GM19043 (cell line): ENCODE measurements around the gene ASB15.
A peak's percentile ranks its signal among the peaks of the same experiment; 100 is the strongest.

Source experiments
- ATAC-seq: cut with Tn5 transposase; IDR thresholded peaks from one replicate; pipeline ENCODE4 v1.9.1; 2021; ENCODE audit warnings: low read depth; ENCODE audit not compliant: unreplicated experiment

The ASB15 gene

GRCh38 chr7:123594813-123595241 lies 6.8 kb upstream of the ASB15 start:
- ATAC-seq = no peak

GRCh38 chr7:123598657-123599056 lies 3.0 kb upstream of the ASB15 start:
- ATAC-seq = no peak

GRCh38 chr7:123599766-123600165 lies 1.9 kb upstream of the ASB15 start:
- no peak for ATAC-seq

- ATAC-seq = no peak
Observed at GRCh38 chr7:123600876-123601275, 745 bp upstream of the ASB15 start.

- no peak for ATAC-seq
Observed at GRCh38 chr7:123602648-123603047, 1.0 kb downstream of the ASB15 start.

- no peak for ATAC-seq
Observed at GRCh38 chr7:123604739-123605138, 3.1 kb downstream of the ASB15 start.

DNA sequence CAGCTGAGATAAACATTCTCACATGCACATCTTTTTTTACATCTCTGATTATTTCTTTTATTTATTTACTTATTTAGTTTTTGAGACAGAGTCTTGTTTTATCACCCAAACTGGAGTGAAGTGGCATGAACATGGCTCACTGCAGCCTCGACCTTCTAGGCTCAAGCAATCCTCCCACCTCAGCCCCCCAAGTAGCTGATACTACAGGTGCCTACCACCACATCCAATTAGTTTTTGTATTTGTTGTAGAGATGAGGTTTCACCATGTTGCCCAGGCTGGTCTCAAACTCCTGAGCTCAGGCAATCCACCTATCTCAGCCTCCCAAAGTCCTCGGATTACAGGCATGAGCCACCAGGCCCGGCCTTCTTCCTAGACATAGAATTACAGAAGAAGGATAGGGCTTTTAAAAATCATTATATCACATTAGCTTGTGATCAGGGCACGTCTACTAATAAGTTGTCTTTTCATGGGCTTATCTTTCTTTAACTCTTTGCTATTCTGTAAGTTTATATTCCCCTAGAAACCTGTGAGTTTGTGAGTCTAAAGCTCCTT lies 5.9 kb downstream of the ASB15 start:
- no peak for ATAC-seq

DNA sequence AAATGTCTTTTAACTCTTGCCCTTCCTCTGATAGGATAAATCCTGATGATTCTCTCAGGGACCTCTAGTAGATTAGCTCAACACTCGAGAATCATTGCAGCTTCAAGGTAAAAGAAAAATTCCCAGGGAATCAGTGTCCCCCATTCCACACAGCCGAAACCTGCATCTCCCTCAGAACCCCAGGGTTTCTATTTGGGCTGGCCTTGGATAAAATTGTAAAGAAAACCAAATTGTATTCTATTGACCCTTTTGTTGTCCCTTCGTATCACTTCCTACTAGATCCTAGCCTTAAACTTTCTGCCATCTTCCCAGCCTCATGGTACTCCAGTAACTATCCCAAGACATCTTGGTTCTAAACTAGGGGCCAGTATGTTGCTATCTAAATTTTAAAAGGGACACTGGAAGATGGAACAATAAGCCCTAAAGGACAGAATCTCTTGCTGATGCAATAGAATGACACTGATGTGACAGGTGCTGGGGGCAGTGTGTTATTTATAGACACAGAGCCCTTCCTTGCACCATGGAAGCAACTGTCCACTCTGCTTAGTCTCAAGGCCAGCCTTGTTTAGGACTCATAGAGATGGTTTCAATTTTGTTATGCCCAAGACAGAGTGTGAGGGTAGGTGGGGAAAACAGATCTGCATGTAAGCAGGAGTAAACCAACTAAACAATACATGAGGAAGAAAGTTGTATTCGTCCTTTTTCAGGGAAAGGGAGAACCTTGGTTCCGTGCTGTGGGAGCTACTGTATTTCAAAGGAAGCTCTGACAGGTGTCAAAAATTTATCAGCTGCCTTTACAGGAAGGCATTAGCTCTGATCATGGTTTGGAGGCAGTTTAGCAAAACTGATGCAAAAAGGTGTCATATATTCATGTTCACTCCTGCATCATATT lies 7.6 kb downstream of the ASB15 start:
- ATAC-seq = no peak

DNA sequence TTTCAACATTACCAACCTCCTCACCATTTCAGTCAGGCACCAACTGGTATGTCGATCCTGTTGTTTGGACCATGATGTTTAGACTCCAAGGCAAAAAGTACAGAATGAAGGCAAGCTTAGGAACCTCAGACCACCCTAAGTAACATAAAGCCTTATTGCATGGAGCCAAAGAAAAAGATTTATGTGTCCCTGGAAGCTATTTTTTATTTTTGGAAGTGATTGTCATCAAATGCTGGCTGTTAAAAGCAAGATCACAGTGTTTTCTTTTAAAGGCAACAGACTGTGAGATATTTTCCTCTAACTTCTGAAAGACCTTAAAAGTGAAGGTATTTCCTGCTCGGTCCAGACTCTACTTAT lies 8.2 kb downstream of the ASB15 start:
- ATAC-seq = no peak

GRCh38 chr7:123612024-123612423 lies 10.4 kb downstream of the ASB15 start:
- no peak for ATAC-seq

DNA sequence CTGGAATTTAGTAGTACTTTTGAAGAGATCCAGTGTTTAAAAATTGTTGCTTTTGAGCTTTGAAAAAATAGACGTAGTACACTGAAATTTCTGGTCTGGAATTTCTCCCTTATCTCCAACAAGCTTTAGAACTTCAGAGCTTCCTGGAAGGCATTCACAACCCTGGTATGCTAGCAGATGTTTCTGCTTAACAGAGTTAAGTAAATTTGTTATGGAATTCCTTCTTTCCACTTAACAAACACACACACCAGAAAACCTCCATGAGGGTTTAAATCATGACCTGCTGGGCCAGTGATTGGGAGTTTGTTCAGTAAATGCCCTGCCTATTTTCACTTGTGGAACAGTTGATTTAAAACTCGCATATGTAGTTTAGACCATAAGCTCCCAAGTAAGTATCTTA lies 13.7 kb downstream of the ASB15 start:
- no peak for ATAC-seq

DNA sequence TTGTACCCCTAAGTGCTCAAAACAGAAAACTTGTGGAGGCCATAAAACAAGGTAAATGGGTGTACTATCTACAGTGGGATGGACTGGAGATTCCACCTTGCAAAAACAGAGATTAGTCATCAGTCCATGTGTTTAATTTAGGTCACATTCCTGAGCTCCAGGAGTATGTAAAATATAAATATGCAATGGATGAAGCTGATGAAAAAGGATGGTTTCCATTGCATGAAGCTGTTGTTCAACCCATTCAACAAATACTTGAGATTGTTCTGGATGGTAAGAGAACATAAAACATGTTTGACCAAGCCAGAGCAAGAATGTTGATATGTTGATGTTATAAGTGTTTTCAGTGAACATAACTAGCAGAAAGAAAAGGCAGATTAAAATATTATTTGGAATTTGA lies 14.6 kb downstream of the ASB15 start:
- ATAC-seq = no peak

DNA sequence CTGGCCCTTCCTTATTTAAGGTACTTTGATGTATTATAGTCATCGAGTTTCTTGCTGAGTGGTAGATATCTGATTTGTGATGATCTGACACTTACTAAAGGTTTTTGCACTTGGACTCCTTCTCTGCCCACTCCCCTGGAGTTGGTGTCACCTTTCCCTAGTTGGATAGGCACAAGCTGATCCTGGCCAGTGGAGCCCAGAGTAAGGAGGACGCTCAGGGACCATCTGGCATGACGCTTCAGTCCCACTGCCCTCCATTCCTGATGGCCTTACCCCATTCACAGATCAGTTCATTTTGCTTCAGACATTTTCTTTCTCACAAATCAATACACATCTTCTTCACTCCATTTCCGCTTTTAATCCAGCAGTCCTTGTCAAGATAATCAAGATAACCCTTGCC lies 20.1 kb downstream of the ASB15 start:
- no peak for ATAC-seq

DNA sequence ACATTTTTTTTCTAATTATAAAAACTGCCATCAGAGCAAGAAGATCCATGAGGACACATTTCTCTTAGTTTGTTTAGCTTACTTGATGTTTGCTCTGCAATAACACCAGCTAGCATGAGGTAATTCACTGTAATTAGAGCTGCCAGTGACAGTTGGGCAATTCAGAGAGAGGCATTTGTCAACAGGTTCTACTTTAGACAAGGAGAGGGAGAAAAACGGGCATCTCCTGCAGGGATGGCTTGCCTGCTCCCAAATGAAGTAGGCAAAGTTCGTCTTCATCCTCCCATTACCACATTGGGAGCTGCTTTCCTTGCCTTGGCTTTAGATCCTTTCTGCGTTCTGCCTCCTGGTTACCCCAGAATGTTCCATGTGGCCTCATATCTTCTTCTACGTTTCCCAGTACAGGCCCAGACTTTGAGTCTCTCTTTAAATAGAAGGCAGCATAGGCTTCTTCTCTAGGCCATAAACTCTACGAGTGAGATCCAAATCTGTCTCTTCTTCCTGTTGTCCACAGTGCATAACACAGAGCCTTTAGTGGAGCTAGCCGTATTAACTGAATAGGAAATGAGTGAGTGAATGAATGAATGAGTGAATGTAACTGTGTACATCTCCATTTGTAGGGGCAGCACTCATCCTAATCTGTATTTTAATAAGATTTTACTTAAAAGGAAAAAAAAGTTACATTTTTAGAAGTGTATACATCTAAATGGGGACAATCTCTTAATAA lies 21.2 kb downstream of the ASB15 start:
- no peak for ATAC-seq

DNA sequence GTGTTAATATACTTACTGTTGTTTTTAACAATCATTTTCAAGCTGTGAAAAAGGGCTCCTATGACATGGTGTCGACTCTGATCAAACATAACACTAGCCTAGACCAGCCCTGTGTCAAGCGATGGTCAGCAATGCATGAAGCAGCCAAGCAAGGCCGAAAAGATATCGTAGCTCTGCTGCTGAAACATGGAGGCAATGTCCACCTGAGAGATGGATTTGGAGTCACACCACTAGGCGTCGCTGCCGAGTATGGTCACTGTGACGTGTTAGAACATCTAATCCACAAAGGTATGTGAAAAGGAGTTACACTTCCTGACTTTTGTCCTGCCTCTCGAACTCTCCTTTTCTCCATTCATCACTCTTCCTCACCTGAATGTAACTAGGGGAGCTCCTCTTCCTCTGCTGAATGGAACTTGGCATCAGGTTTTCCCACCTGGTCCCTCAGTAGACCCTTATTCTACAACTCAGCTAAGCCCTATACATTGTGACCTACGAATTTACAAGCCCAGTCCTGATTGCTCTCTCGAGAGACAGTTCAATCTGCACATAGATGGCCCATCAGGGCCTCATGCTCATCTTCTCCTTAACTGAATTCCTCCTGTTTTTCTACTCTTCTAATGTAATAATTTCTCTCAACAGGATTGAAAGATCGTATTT lies 23.0 kb downstream of the ASB15 start:
- peak; percentile 77 for ATAC-seq

DNA sequence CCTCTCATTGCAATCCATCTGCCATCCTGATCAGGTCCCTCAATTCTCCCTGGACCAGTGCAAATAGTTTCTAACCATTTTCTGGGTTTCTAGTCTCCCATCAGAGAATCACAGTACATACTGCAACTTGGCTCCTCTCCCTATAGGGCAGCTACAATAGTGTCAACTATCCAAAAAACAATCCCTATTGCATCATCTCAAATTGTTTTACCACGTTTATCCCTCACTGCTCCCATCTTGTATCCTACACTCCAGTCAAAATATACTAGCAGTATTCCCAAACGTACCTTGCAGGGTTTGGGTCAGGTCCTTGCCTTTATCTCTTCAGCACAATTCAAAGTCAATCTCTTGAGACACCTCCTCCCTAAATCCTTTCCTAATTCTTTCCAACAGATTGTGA lies 23.6 kb downstream of the ASB15 start:
- ATAC-seq = no peak

DNA sequence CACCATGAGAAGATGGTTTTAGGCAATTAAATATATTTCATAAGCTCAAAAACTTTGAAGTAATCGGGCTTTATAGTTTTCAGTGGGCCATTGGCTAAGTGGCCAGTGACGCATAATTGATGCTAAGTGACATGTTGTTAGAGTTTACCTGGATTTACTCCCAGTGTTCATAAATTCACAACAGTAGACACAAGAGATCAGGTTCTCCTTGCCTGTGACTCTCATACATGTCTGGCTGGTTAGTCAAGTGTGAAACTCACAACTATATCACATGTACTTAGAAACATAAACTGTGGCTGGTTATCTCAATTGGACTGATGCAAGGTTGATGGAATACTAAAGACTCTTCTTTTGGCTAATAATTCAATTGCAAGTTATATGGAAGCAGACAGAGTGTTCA lies 26.2 kb downstream of the ASB15 start:
- no peak for ATAC-seq

DNA sequence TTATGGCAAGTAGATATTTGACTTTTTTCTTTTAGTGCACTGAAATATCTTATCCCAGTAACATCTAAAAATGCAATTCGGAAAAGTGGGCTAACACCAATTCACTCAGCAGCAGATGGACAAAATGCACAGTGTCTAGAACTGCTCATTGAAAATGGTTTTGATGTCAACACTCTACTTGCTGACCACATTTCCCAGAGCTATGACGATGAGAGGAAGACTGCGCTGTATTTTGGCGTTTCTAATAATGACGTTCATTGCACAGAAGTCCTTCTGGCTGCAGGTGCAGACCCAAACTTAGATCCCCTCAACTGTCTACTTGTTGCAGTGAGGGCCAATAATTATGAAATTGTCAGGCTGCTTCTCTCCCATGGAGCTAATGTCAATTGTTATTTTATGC lies 27.2 kb downstream of the ASB15 start:
- ATAC-seq = no peak

GRCh38 chr7:123629281-123629680 lies 27.7 kb downstream of the ASB15 start:
- ATAC-seq = no peak

GRCh38 chr7:123632808-123633207 lies 31.2 kb downstream of the ASB15 start:
- ATAC-seq = no peak

DNA sequence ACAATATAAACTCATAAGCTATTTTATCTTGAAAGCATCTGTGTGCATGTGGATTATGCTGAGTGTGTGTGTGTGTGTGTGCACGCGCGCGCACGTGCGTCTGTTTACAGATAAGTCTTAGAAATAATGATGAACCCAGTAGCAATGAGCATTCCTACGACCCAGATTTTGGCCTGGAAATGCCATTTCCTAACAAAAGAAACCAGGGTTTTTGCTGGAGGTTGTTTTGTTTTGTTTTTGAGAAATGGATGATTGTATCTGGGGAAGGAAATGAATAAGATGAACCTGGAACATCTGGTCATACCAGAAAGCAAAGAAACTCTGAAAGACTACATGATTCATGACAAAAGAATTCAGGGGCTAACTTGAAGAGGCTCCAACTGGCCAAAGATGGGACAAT lies 31.9 kb downstream of the ASB15 start:
- no peak for ATAC-seq
